AML-193 (cell line): ENCODE measurements around the gene TNFSF13B.

Experiments
- DNase-seq, 2 experiments: peaks; one replicate each; lab custom pipeline; 2025; lab: John Stamatoyannopoulos, UW

The TNFSF13B gene

DNA sequence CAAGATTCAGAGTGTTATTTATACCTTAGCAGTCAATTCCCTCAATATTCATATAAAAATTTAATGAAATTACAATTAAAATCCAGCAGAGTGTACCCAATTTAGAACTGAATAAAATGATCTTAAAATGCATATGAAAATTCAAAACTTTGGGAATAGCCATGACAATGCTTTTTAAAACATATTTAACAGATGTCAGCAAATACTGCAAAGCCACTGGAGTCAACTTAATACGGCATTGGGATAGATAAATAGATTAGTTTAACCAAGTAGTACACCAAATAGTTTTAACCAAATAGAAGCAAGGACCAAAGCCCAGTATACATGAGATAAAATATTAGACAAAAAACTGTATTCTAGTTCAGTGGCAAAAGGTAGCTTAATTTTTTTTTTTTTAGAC lies 79.8 kb downstream of the TNFSF13B start:
- no peak for DNase-seq

DNA sequence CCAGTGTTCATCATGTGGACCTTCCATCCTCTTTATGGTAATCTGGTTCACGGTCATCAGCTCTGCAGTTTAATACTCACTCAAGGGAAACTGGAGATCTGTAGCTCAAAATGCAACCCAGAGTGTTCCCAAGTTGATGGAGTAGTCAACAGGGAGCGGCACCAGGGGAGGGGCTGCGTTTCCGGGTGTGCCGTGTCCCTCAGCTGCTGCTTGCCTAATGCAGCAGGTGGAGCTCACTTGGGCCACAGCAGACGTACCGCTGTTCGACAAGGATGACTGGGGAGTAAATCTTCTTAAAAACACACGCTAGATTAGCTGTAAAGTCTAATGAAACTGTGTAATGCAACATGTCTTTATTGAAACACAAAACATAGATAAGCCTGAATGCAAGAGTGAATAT lies 81.1 kb downstream of the TNFSF13B start:
- DNase-seq: no peak

- peak; percentile 93 for DNase-seq
These were observed 83.1 kb downstream of the TNFSF13B start for GRCh38 chr13:108352599-108352998.

DNA sequence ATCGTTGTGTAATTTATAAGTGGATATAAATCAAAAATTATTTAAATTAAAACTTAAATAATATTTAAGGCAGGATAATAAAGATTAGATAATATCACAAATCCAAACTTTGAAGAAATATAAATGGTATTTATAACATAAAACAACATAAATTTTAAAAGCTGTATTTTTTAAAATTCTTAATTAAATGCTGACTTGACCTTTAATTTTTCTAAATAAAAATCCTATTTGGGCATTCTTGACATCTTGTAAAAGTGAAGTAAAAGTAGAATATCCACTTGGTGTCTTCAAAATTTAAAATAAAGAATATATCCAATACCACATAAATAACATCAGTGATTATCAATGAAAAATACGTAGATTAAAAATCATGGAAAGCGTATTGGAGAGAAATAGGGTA lies 87.7 kb downstream of the TNFSF13B start:
- DNase-seq: no peak
